Naive thymus-derived CD4-positive, alpha-beta T cell (primary cell): ENCODE measurements around the gene JAKMIP2. TPM values are rescaled to one million over a fixed set of nuclear protein-coding genes. Genes with fewer than 3 reads are reported as not detected.
"Not testable (repeated sequence)": the region's sequence is repeated elsewhere in the genome, so short reads cannot be mapped to it uniquely, and the experiment has no call there.

Source experiments
- ATAC-seq: fragments of 150-1000 bp; cut with Tn5 transposase; 2 replicates; pipeline ENCODE4 v1.10.0; 2021; ENCODE audit warnings: mild to moderate bottlenecking, moderate library complexity
- CTCF ChIA-PET: fragments of 350-600 bp; sonication (Branson Sonifier 250); formaldehyde crosslinking; loops from one replicate; lab custom pipeline; 2021; ENCODE audit warnings: antibody characterized with exemption; lab: Charles Lee
- POLR2A ChIA-PET: fragments of 350-600 bp; sonication (Branson Sonifier 250); formaldehyde crosslinking; loops from one replicate; lab custom pipeline; 2021; ENCODE audit warnings: antibody characterized with exemption, inconsistent platforms; lab: Charles Lee
- DNase-seq, 9 donors: peaks; one replicate each; pipeline versions ENCODE4 v3.0.0 to v3.0.0-alpha.2; 2020 to 2022; ENCODE audit warnings: mixed read lengths in 1 of 9
- H3K27ac ChIP-seq: one replicate; pipeline ENCODE4 v1.7.0; 2013; ENCODE audit warnings: mild to moderate bottlenecking, low read depth, low read length, moderate library complexity
- H3K27me3 ChIP-seq, 2 donors: one replicate each; pipeline ENCODE4 v1.7.0; 2013; ENCODE audit warnings: low read length in 2 of 2, mild to moderate bottlenecking in 2 of 2, moderate library complexity in 2 of 2; ENCODE audit not compliant: control insufficient read depth in 2 of 2, insufficient read depth in 2 of 2
- H3K36me3 ChIP-seq, 3 experiments: 1 replicate in 2 of 3; 2 replicates in 1 of 3; pipeline ENCODE4 v1.7.0; 2013; ENCODE audit warnings: low read length in 3 of 3, mild to moderate bottlenecking in 3 of 3, moderate library complexity in 1 of 3; ENCODE audit not compliant: insufficient read depth in 3 of 3, control insufficient read depth in 2 of 3
- H3K4me1 ChIP-seq, 2 donors: one replicate each; pipeline ENCODE4 v1.7.0; 2013; ENCODE audit warnings: low read length in 2 of 2, mild to moderate bottlenecking in 2 of 2, moderate library complexity in 1 of 2; ENCODE audit not compliant: control insufficient read depth in 2 of 2, insufficient read depth in 2 of 2
- H3K4me3 ChIP-seq: 2 replicates; pipeline ENCODE4 v1.7.0; 2013; ENCODE audit warnings: mild to moderate bottlenecking, low read length
- H3K9me3 ChIP-seq, 3 experiments: 1 replicate in 2 of 3; 2 replicates in 1 of 3; pipeline ENCODE4 v1.7.0; 2013; ENCODE audit warnings: low read length in 3 of 3; ENCODE audit not compliant: control insufficient read depth in 2 of 3
- H3K27ac Mint-ChIP-seq, 9 donors: one replicate each; pipeline ENCODE4 v1.8.0; 2020 to 2022; ENCODE audit warnings: mixed read lengths in 9 of 9, mild to moderate bottlenecking in 8 of 9, moderate library complexity in 5 of 9, inconsistent platforms in 2 of 9
- H3K27me3 Mint-ChIP-seq, 5 donors: one replicate each; pipeline ENCODE4 v1.8.0; 2021 to 2022; ENCODE audit warnings: mixed read lengths in 5 of 5, mild to moderate bottlenecking in 1 of 5
- H3K36me3 Mint-ChIP-seq, 5 donors: one replicate each; pipeline ENCODE4 v1.8.0; 2020 to 2022; ENCODE audit warnings: mixed read lengths in 5 of 5, mild to moderate bottlenecking in 3 of 5, inconsistent platforms in 1 of 5
- H3K4me1 Mint-ChIP-seq, 7 donors: one replicate each; pipeline ENCODE4 v1.8.0; 2020 to 2022; ENCODE audit warnings: mixed read lengths in 7 of 7, mild to moderate bottlenecking in 3 of 7, inconsistent platforms in 1 of 7
- H3K4me3 Mint-ChIP-seq, 10 donors: one replicate each; pipeline ENCODE4 v1.8.0; 2020 to 2022; ENCODE audit warnings: mild to moderate bottlenecking in 10 of 10, mixed read lengths in 10 of 10, moderate library complexity in 6 of 10, inconsistent platforms in 2 of 10
- H3K9me3 Mint-ChIP-seq, 11 donors: one replicate each; pipeline ENCODE4 v1.8.0; 2020 to 2022; ENCODE audit warnings: mixed read lengths in 11 of 11, mild to moderate bottlenecking in 4 of 11, inconsistent platforms in 1 of 11, moderate library complexity in 1 of 11
- intact Hi-C, 2 donors: fragments of 100-400 bp; cut with micrococcal nuclease; formaldehyde crosslinking; loops; one replicate each; pipeline ENCODE4 v1.15.1; 2023
- polyA plus RNA-seq, 2 donors: library from polyadenylated mRNA; unstranded; fragments of 300-500 nt; fragmentation: Illumina TruSeq; gene quantifications; one replicate each; pipeline ENCODE4 v1.2.3, GENCODE V29; 2021
- total RNA-seq, 6 experiments: library from RNA in 5 of 6; stranded (reverse) in 5 of 6; gene quantifications; 1 replicate in 5 of 6; 2 replicates in 1 of 6; pipeline ENCODE4 v1.2.3 and lab custom pipeline; 2021 to 2026

JAKMIP2 gene
- total and polyA plus RNA-seq, 7 experiments from 2014 or later: 0.16 to 4.5 (median 0.88) TPM

DNA sequence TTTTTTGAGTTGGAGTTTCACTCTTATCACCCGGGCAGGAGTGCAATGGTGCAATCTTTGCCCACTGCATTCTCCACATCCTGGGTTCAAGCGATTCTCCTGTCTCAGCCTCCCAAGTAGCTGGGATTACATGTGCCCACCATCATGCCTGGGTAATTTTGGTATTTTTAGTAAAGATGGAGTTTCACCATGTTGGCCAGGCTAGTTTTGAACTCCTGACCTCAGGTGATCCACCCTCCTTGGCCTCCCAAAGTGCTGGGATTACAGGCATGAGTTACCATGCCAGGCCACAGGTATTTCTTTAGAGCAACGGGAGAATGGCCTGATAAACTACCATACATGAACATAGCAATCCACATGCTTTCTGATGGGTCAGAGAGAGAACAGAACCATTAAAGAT lies 39.7 kb upstream of the JAKMIP2 start:
- POLR2A ChIA-PET, H3K9me3 ChIP-seq, H3K4me3 ChIP-seq, H3K4me1 ChIP-seq, H3K36me3 Mint-ChIP-seq, H3K4me1 Mint-ChIP-seq, DNase-seq, H3K9me3 Mint-ChIP-seq, H3K27ac ChIP-seq, H3K36me3 ChIP-seq, CTCF ChIA-PET, H3K27me3 ChIP-seq, ATAC-seq, H3K27ac Mint-ChIP-seq: not testable (repeated sequence)
- Mint-ChIP-seq H3K27me3 (peaks cover 0 to 23% (median 5%) of the 10 kb centered on the region in 5 donors), H3K4me3 (peak overlapping the region in 1 of 10 donors; percentile 39)
- intact Hi-C loops: loop anchor here in 1 of 2 donors (1.0 to 10.0 kb wide), 4 partner anchors 40 to 597 kb away; partner anchors contain the start of gene JAKMIP2

DNA sequence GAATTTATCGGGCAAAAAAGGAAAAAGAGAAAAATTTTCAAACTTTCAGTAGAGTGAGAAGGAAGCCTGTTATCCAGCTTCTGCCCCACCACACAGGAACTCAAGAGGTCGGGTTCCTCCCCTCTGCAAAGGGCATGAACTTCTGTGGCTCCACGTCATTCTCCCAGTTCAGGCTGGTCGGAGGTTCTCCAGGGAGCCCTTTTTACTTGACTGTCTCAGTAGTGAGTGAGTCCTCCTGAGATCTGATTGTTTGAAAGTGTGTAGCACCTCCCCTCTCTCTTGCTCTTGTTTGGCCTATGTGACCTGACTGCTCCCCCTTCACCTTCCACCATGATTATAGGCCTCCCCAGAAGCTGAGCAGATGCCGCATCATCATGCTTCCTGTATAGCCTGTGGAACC lies 39.2 kb upstream of the JAKMIP2 start:
- DNase-seq (no peak), ATAC-seq (peak; percentile 43)
- Histone ChIP-seq H3K27ac (no peak overlapping the region), H3K4me3 (no peak overlapping the region), H3K4me1 (no peaks in the 10 kb centered on the region), H3K9me3 (no peaks in the 10 kb centered on the region), H3K36me3 (no peaks in the 10 kb centered on the region), H3K27me3 (no peaks in the 10 kb centered on the region)
- ChIA-PET POLR2A (no interaction called here), CTCF (no interaction called here)
- H3K4me1 Mint-ChIP-seq: no peaks in the 10 kb centered on the region
- H3K27ac Mint-ChIP-seq: no peak overlapping the region
- peaks cover 0 to 24% (median 4%) of the 10 kb centered on the region in 5 donors for H3K27me3 Mint-ChIP-seq
- no peaks in the 10 kb centered on the region for H3K9me3 Mint-ChIP-seq
- no peak overlapping the region for H3K4me3 Mint-ChIP-seq
- no peaks in the 10 kb centered on the region for H3K36me3 Mint-ChIP-seq
- intact Hi-C loops: loop anchor here in 1 of 2 donors (1.0 to 10.0 kb wide), 4 partner anchors 39 to 597 kb away; partner anchors contain the start of gene JAKMIP2

DNA sequence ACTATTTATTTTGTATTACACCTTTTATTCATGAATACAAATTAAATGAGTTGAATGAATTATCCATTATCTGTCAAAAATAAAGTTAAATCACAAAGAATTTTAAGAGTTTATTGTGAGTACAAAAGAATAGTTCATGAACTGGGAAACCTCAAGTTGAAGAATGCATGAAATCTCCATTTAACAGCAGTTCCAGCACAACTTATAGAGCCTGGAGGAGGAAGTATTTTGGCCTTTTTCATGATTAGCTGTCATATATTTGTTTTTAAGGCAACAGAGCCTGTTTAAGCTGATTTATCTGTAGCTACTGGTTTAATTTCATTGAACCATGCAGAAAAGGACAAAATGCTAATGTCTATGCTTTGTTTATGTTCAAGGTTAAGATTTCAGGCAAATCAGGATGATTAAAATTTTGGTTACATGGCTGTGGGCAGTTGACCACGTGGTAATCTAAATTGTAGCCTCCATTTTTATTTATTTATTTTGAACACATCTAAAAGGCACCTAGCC lies 36.8 kb upstream of the JAKMIP2 start:
- intact Hi-C loops: no loop called here
- Mint-ChIP-seq H3K4me1 (no peaks in the 10 kb centered on the region), H3K9me3 (peaks cover 0 to 2% (median 0%) of the 10 kb centered on the region in 11 donors), H3K27me3 (peaks cover 0 to 22% (median 0%) of the 10 kb centered on the region in 5 donors), H3K4me3 (no peak overlapping the region), H3K27ac (no peak overlapping the region), H3K36me3 (no peaks in the 10 kb centered on the region)
- Histone ChIP-seq H3K9me3 (no peaks in the 10 kb centered on the region), H3K36me3 (no peaks in the 10 kb centered on the region), H3K4me1 (no peaks in the 10 kb centered on the region), H3K4me3 (no peak overlapping the region), H3K27ac (no peak overlapping the region), H3K27me3 (no peaks in the 10 kb centered on the region)
- POLR2A ChIA-PET: no interaction called here
- ATAC-seq (no peak), DNase-seq (no peak)
- CTCF ChIA-PET: interaction anchor here (0.5 to 0.7 kb wide), 2 partner anchors 191 to 678 kb away, joined by 3 to 4 read pairs; no protein-coding TSS in a partner anchor

DNA sequence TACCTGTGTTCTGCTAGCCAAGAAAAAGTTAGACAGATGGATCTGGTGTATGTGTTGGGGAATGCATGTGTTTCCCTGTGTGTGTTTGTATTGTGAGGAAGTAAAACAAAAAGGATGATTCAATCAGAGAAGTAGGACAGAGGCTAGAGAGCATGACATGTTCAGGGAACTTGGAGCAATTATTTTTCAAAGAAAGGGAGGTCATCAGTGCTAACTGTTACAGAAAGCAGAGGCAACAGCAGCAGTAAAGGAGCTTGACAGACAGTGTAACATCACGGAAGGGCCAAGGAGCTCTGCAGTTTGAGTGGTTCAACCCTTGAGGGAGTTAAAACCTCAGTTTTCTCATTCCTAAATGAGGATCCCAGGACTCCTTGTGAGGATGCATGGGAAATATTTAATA lies 35.8 kb upstream of the JAKMIP2 start:
- intact Hi-C loops: no loop called here
- POLR2A ChIA-PET: no interaction called here
- H3K27me3 ChIP-seq: no peaks in the 10 kb centered on the region
- Mint-ChIP-seq H3K27ac (no peak overlapping the region), H3K36me3 (no peaks in the 10 kb centered on the region), H3K9me3 (peaks cover 0 to 2% (median 0%) of the 10 kb centered on the region in 11 donors), H3K4me3 (no peak overlapping the region), H3K27me3 (peaks cover 0 to 22% (median 0%) of the 10 kb centered on the region in 5 donors), H3K4me1 (no peaks in the 10 kb centered on the region)
- H3K4me1 ChIP-seq: no peaks in the 10 kb centered on the region
- H3K27ac ChIP-seq: no peak overlapping the region
- peak; percentile 49 for ATAC-seq
- CTCF ChIA-PET: interaction anchor here (0.7 kb wide), 1 partner anchor 190 kb away, joined by 4 read pairs; no protein-coding TSS in a partner anchor
- no peaks in the 10 kb centered on the region for H3K9me3 ChIP-seq
- no peak for DNase-seq
- no peak overlapping the region for H3K4me3 ChIP-seq
- no peaks in the 10 kb centered on the region for H3K36me3 ChIP-seq

DNA sequence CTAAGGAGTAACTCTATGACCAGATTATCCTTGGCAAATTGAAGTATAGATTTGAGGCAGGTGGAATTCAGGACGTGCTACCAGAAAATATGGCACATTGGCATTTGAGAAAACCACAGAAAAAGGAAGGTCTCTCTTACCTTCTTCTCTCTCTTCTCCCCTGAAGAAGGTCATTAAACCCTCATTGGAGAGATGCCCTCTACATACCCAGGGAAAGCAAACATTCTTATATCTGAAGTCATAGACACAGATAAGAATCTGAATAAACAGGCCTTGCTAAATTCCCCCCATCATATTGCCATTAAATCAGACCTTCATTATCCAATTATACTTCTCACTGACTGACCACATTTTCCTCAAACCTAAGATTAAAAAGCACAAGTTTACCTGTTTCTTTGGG lies 31.2 kb upstream of the JAKMIP2 start:
- peaks cover 0 to 14% (median 0%) of the 10 kb centered on the region in 5 donors for H3K27me3 Mint-ChIP-seq
- Histone ChIP-seq H3K4me1 (no peaks in the 10 kb centered on the region), H3K27ac (no peak overlapping the region), H3K27me3 (no peaks in the 10 kb centered on the region), H3K36me3 (no peaks in the 10 kb centered on the region), H3K4me3 (no peak overlapping the region), H3K9me3 (no peaks in the 10 kb centered on the region)
- no peak overlapping the region for H3K27ac Mint-ChIP-seq
- no peak overlapping the region for H3K4me3 Mint-ChIP-seq
- ATAC-seq: no peak
- POLR2A ChIA-PET: no interaction called here
- intact Hi-C loops: no loop called here
- CTCF ChIA-PET: no interaction called here
- no peaks in the 10 kb centered on the region for H3K4me1 Mint-ChIP-seq
- H3K9me3 Mint-ChIP-seq: peaks cover 0 to 2% (median 0%) of the 10 kb centered on the region in 11 donors
- no peaks in the 10 kb centered on the region for H3K36me3 Mint-ChIP-seq
- no peak for DNase-seq

DNA sequence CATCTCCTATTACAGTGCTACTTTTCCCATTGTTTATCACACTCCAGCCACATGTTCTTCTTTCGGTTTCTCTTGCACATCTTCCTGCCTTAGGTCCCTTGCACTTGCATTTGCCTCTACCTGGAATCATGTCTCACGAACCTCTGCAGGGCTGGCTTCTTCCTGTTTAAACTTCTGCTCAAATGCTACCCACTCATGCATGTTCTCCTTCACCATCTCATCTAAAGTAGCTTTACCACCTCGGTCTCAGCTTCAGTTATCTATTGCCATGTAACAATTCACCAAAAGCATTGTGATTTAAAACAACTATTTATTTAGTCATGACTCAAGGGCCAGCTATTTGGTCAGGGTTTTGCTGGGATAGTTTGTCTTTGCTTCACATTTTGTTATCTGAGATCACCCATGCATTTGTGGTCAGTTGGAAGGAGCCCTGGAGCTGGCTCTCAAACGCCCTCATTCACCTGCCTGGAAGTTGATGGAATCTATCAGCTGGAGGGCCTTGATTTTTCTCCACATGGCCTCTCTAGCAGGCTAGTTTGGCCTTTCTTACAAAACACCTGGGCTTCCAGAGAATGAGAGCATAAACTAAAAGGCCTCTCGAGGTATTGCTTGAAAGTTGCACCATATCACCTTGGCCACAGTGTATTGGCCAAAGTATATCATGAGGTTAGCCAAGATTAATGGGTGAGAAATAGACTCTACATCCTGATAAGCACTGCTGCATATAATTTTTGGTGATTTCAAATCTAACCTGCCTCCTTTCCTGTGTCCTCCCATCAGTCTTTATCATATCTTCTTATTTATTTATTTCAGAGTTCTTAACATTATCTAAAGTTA lies 27.5 kb upstream of the JAKMIP2 start:
- Mint-ChIP-seq H3K9me3 (peaks cover 0 to under 1% (median 0%) of the 10 kb centered on the region in 11 donors), H3K4me1 (peaks cover 0 to 7% (median 0%) of the 10 kb centered on the region in 7 donors), H3K36me3 (no peaks in the 10 kb centered on the region), H3K27ac (no peak overlapping the region), H3K27me3 (peaks cover 0 to 5% (median 0%) of the 10 kb centered on the region in 5 donors), H3K4me3 (no peak overlapping the region)
- Histone ChIP-seq H3K4me1 (no peaks in the 10 kb centered on the region), H3K36me3 (no peaks in the 10 kb centered on the region), H3K9me3 (no peaks in the 10 kb centered on the region), H3K27me3 (no peaks in the 10 kb centered on the region), H3K27ac (no peak overlapping the region), H3K4me3 (no peak overlapping the region)
- no peak for DNase-seq
- no peak for ATAC-seq
- POLR2A ChIA-PET: no interaction called here
- intact Hi-C loops: no loop called here
- CTCF ChIA-PET: no interaction called here
